Central memory CD4-positive, alpha-beta T cell (primary cell): ENCODE results near the gene ZC3H12C.

Experiments used
- DNase-seq: peaks from one replicate; pipeline ENCODE4 v3.0.0; 2022

The ZC3H12C gene

DNA sequence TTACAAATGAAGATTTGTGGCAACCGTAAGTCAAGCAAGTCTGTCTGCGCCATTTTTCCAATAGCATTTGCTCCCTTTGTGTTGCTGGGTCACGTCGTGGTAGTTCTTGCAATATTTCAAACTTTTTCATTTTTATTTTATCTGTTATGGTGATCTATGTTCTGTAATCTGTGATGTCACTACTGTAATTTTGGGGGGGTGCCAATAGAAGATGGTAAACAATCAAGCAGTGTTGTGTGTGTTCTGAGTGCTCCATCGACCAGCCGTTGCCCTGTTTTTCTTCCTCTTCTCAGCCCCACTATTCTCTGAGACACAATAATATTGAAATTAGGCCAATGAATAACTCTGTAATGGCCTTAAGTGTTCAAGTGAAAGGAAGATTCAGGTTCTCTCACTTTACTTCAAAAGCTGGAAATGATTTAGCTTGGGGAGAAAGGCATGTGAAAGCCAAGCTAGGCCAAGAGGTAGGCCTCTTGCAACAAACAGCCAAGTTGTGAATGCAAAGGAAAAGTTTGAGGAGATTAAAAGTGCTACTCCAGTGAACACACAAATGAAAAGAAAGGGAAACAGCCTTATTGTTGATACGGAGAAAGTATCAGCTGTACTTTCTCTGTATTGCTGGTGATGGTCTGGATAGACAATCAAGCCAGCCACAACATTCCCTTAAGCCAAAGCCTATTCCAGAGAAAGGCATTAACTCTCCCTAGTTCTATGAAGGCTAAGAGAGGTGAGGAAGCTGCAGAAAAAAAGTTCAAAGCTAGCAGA, 7.5 kb downstream of the ZC3H12C start:
- DNase-seq, result no peak

DNA sequence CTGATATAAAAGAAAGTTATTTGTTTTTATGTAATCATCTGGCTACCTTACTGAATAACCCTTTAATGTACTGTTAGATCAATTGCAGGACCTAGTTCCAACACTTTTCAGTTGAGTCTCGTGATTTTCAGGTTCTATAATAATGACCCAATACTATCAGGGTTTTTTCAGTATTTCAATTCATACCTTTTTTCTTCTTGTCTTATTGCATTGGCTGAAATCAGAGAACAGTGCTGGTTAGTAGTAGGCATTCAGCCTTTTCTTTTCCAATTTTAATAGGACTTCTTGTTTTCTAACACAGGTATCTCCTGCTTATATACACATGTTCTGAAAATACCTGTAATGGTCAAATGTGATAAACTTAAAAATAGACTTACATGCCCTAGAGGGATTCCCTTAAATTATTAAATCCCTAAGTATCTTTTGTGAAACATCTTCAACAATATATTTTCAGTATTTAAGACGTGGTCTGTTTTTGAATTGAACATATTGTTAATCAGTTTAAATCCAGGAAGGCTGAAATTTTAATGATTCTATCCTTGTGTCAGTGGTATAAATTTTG, 13.6 kb downstream of the ZC3H12C start:
- no peak for DNase-seq

DNA sequence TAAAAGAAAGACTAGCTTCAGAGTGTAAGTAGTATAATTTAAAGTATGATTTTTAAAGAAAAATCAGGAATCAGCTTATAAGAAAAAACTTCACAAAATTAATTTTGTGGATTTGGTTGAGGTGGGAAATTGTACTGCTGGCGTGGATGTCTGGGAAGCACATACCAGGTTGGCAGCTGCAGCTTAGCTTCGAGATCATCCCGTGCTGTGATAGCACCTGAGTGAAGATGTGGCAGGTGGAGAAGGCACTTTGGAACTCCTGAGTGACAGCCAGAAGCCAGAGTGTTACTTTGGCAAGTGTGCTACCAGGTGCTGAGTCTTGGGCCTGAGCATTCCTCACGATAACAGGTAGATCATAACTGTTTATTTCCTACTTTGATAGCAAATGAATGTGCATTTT, 17.7 kb downstream of the ZC3H12C start:
- DNase-seq, result no peak

DNA sequence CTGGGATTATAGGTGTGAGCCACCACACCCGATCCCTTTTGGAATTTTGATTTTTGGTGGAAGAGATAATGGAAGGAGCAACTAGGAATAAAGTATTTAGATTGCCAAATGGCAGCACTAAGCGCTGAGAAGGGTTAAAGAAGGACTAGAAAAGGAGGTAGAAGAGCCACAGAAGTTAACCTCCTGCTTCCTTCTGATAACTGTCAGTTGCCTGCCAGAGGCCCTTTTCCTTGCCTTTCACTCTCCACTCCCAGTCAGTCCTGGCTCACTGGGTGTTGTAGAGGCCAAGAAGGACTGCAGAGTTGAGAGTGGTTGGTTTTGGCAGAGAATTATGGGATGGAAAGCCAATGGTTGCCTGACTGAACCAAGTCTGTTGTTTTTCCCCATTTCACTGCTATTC, 19.3 kb downstream of the ZC3H12C start:
- no peak for DNase-seq

DNA sequence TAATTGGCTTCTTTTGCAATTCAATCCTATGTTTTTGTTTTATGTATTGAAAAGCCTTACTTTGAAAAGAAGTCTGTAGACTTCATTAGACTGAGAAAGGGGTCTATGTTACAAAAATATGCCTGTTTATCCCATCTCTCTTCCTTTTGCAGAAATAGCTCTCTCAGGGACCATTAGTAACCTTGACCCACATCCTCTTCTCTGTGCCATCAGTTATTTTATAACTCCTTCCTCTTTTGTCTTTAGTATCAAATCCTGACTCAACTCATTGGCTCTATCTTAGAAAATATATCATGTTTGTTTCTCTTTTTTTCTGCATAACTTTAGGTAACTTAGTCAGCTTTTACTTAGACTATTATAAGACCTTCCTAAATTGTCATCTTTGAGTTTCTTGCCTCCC, 20.3 kb downstream of the ZC3H12C start:
- no peak for DNase-seq

GRCh38 chr11:110113973-110114372, 20.8 kb downstream of the ZC3H12C start:
- no peak for DNase-seq

- no peak for DNase-seq
Measured at GRCh38 chr11:110119317-110119716, 26.1 kb downstream of the ZC3H12C start.

DNA sequence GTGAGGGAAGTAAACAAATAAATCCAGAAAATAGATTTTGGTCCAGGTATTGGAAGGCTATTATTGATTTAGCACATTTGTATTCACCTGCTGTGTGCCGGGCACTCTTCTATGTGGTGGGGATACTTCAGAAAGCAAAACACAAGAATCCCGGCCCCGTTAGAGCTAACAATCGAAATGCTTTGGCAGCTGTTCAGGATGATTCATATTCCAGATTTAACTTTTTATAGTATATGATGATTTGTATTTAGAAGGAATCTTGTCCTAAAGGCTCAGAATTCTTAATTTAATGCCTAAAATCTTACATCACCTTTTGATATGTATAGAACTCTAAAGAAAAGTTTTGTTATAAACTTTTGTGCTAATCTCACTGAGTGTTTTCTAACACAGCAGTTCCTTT, 28.0 kb downstream of the ZC3H12C start:
- no peak for DNase-seq

- no peak for DNase-seq
Measured at GRCh38 chr11:110123003-110123402, 29.8 kb downstream of the ZC3H12C start.

- DNase-seq, result no peak
Measured at GRCh38 chr11:110124605-110125004, 31.4 kb downstream of the ZC3H12C start.

- no peak for DNase-seq
Measured at GRCh38 chr11:110125632-110126031, 32.4 kb downstream of the ZC3H12C start.

- DNase-seq, result no peak
Measured at GRCh38 chr11:110126936-110127335, 33.7 kb downstream of the ZC3H12C start.

- no peak for DNase-seq
Measured at GRCh38 chr11:110128161-110128560, 35.0 kb downstream of the ZC3H12C start.

DNA sequence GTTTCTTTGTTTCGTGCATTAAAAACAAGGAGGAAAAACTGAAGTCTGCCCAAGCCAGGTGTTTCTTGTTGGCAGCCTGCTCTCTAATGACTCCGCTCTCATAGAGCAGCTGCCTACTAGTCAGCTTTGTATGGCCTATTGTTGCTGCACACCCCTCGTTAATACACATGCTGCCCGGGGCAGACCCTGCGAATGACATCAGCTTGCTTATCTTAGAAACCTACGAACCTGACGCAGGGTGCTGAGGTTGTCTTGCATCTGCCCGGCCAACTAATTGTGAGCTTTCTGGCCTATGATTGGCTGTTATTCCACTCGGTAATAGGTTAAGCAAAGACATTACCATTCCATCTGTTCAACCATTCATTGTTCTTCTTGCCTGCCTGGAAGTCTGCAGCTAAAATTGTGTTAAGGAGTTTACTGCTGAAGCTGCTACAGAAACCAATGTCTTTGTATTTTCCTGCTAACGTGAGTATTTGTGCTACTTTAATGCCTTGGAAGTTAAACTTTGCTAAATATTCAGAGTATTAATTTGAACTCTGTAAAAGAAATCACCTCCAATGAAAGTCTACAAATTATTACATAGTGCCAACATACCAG, 37.5 kb downstream of the ZC3H12C start:
- no peak for DNase-seq

DNA sequence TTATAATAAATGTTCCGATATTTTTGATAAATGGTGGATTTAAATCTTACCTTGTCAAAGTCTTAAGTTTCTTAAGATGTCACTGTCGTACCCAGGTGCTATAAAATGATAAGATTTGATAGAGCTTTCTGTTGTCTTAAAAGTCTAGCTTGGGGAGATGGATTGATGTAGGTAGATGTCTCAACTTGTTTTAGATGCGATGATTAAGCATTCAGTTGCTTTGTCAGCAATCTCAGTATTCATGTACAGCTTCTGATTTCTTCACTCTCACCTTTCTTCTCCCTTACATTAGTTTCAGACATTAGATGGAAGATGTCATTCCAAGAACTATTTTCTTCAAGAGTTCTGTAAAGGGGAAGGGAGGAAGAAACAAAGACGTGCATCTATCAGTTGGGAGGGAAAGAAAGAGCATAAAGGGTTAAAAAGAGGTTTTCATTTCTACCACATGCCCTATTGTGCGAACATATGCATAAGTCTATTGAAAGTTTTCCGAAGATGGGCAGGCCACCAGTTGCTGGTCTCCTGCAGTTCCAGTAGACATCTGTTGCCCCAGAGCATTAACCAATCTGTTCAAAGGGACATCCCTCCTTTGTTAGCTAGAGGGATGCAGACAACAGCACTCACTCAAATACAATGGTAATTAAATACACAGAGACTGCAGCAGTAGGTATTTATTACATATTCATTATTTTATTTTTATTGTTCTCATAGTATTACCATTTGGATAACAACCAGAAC, 38.4 kb downstream of the ZC3H12C start:
- DNase-seq, result no peak

DNA sequence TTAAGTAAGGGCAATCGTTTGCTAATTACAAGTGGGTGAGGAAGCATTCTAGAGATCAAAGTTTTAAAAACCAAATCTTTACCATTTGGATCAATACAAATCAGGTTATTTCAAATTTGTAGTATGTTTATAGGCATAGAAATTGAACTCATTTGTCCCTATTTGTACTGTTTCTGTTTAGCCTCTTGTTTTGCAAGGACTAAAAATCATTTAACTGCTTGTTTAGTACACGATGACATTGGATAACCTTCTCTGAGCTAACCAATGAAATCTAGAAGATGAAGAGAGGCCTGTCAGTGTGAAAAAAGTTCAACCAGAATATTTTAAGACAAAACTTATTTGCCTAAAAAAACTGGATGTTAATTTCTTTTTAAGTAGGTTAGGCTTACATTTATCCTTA, 40.0 kb downstream of the ZC3H12C start:
- DNase-seq, result no peak

DNA sequence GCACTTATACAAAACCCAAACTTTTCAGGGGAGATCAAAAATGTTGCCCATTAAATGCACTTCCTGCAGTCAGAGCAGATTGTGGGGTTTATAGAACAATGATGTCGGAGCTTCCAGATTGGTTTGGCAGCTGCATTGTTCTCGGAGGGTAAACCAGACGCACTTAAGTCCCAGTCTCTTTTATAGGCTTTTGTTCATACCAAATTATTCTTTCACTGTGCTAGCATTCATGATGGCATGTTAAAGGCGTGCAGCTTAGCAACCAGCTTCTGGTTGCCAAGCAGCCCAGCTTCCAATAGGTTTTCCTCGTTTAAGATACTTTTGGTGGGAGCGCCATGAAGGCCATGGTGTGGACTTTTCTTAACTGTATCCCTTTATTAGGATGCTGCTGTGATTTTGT, 40.9 kb downstream of the ZC3H12C start:
- DNase-seq, result no peak

GRCh38 chr11:110141812-110142211, 48.6 kb downstream of the ZC3H12C start:
- no peak for DNase-seq

GRCh38 chr11:110147962-110148709, 54.9 kb downstream of the ZC3H12C start:
- DNase-seq, result no peak

DNA sequence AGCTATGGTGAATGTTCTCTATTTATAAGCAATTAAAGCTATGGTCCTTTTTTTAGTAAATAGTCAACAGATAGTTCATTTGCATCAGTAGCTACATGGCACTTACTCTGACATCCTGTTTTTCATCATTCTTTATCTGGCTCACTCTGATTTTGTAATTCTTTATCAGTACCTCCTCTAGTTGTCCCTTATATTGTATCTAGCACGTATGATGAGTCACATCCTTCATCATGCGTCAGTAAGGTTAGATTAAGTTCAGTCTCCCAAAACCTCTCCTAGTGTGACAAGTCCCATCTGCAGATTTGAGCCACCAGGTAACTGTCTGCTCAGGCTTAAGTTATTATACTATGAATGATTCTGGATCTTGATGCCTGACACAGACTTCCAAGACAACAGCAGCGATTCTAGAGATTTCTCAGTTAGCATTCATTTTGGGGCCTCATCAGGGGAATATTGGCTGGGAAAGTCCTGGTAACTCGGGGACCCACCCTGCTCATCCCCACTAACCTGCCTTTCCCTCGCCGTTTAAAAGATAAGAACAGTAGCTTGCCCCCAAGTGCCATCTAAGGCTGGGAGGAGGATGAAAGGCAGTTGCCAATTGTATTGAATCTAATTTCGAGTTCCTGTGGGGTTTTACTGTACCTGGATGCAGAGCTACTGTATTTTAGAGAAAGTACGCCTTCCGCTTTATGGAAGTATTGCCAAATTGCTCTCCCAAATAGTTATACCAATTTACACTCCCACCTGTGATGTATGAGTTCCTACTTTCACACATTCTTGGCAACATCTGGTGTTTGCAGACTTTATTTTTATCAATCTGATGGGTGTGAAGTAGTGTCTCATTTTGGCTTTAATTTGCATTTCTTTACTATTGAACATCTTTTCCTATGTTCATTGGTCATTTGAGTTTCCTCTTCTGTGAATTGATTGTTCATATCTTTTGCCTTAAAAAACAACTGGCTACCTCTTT, 55.9 kb downstream of the ZC3H12C start:
- DNase-seq, result no peak

GRCh38 chr11:110152199-110152598, 59.0 kb downstream of the ZC3H12C start:
- DNase-seq, result no peak

- DNase-seq, result no peak
Measured at GRCh38 chr11:110153474-110153873, 60.3 kb downstream of the ZC3H12C start.
